HEK293 (cell line): ENCODE data around the gene WDFY2.

Experiments
- BCL11A ChIP-seq: fragments of 450-650 bp; formaldehyde crosslinking; IDR thresholded peaks from 2 replicates; pipeline ENCODE4 v1.5.1; 2016; ENCODE audit warnings: low read depth, missing biosample characterization, missing genetic modification characterization
- KLF16 ChIP-seq: fragments of 450-650 bp; formaldehyde crosslinking; IDR thresholded peaks from 2 replicates; pipeline ENCODE4 v1.5.1; 2017; ENCODE audit warnings: missing biosample characterization, missing genetic modification characterization
- PRDM6 ChIP-seq: fragments of 450-650 bp; formaldehyde crosslinking; IDR thresholded peaks from 2 replicates; pipeline ENCODE4 v1.5.1; 2017; ENCODE audit warnings: missing biosample characterization, missing genetic modification characterization
- REST ChIP-seq: fragments of 450-650 bp; formaldehyde crosslinking; IDR thresholded peaks from 2 replicates; pipeline ENCODE4 v1.5.1; 2016; ENCODE audit warnings: missing biosample characterization, missing genetic modification characterization
- ZNF585B ChIP-seq: fragments of 450-650 bp; formaldehyde crosslinking; IDR thresholded peaks from 2 replicates; pipeline ENCODE4 v1.5.1; 2016; ENCODE audit warnings: missing biosample characterization, missing genetic modification characterization
- ZNF610 ChIP-seq: fragments of 450-650 bp; formaldehyde crosslinking; IDR thresholded peaks from 2 replicates; pipeline ENCODE4 v1.5.1; 2016; ENCODE audit warnings: missing biosample characterization, missing genetic modification characterization, borderline replicate concordance
- ZNF701 ChIP-seq: fragments of 450-650 bp; formaldehyde crosslinking; IDR thresholded peaks from 2 replicates; pipeline ENCODE4 v1.5.1; 2016; ENCODE audit warnings: missing biosample characterization, missing genetic modification characterization
- ZNF747 ChIP-seq: fragments of 450-650 bp; formaldehyde crosslinking; IDR thresholded peaks from 2 replicates; pipeline ENCODE4 v1.5.1; 2016; ENCODE audit warnings: missing biosample characterization, missing genetic modification characterization
- ZNF76 ChIP-seq: fragments of 450-650 bp; formaldehyde crosslinking; IDR thresholded peaks from 2 replicates; pipeline ENCODE4; 2016; ENCODE audit warnings: low read depth, missing biosample characterization, missing genetic modification characterization, borderline replicate concordance
- TF ChIP-seq, protein P1 (sequence below): fragments of 450-650 bp; formaldehyde crosslinking; IDR thresholded peaks from 2 replicates; pipeline ENCODE4 v1.5.1; 2016; ENCODE audit warnings: missing biosample characterization, missing genetic modification characterization
- TF ChIP-seq, protein P2 (sequence below): fragments of 450-650 bp; formaldehyde crosslinking; conservative IDR thresholded peaks from 2 replicates; pipeline ENCODE4 v1.5.1; 2016; ENCODE audit warnings: low read depth, missing biosample characterization, missing genetic modification characterization
- TF ChIP-seq, protein P3 (sequence below): fragments of 450-650 bp; formaldehyde crosslinking; IDR thresholded peaks from 2 replicates; pipeline ENCODE4 v1.5.1; 2016; ENCODE audit warnings: missing biosample characterization, missing genetic modification characterization

- TF ChIP-seq ZNF701 (tag by site-specific recombination), result no peak
- TF ChIP-seq REST (tag by site-specific recombination), result no peak
- no peak for TF ChIP-seq ZNF747 (tag by site-specific recombination)
- TF ChIP-seq, protein P1, sequence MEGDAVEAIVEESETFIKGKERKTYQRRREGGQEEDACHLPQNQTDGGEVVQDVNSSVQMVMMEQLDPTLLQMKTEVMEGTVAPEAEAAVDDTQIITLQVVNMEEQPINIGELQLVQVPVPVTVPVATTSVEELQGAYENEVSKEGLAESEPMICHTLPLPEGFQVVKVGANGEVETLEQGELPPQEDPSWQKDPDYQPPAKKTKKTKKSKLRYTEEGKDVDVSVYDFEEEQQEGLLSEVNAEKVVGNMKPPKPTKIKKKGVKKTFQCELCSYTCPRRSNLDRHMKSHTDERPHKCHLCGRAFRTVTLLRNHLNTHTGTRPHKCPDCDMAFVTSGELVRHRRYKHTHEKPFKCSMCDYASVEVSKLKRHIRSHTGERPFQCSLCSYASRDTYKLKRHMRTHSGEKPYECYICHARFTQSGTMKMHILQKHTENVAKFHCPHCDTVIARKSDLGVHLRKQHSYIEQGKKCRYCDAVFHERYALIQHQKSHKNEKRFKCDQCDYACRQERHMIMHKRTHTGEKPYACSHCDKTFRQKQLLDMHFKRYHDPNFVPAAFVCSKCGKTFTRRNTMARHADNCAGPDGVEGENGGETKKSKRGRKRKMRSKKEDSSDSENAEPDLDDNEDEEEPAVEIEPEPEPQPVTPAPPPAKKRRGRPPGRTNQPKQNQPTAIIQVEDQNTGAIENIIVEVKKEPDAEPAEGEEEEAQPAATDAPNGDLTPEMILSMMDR (tag by site-specific recombination), result no peak
- TF ChIP-seq BCL11A (tag by site-specific recombination), result no peak
- TF ChIP-seq ZNF610 (tag by site-specific recombination), result no peak
- TF ChIP-seq, protein P2, sequence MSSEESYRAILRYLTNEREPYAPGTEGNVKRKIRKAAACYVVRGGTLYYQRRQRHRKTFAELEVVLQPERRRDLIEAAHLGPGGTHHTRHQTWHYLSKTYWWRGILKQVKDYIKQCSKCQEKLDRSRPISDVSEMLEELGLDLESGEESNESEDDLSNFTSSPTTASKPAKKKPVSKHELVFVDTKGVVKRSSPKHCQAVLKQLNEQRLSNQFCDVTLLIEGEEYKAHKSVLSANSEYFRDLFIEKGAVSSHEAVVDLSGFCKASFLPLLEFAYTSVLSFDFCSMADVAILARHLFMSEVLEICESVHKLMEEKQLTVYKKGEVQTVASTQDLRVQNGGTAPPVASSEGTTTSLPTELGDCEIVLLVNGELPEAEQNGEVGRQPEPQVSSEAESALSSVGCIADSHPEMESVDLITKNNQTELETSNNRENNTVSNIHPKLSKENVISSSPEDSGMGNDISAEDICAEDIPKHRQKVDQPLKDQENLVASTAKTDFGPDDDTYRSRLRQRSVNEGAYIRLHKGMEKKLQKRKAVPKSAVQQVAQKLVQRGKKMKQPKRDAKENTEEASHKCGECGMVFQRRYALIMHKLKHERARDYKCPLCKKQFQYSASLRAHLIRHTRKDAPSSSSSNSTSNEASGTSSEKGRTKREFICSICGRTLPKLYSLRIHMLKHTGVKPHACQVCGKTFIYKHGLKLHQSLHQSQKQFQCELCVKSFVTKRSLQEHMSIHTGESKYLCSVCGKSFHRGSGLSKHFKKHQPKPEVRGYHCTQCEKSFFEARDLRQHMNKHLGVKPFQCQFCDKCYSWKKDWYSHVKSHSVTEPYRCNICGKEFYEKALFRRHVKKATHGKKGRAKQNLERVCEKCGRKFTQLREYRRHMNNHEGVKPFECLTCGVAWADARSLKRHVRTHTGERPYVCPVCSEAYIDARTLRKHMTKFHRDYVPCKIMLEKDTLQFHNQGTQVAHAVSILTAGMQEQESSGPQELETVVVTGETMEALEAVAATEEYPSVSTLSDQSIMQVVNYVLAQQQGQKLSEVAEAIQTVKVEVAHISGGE, result no peak
- no peak for TF ChIP-seq ZNF76 (tag by site-specific recombination)
- TF ChIP-seq, protein P3, sequence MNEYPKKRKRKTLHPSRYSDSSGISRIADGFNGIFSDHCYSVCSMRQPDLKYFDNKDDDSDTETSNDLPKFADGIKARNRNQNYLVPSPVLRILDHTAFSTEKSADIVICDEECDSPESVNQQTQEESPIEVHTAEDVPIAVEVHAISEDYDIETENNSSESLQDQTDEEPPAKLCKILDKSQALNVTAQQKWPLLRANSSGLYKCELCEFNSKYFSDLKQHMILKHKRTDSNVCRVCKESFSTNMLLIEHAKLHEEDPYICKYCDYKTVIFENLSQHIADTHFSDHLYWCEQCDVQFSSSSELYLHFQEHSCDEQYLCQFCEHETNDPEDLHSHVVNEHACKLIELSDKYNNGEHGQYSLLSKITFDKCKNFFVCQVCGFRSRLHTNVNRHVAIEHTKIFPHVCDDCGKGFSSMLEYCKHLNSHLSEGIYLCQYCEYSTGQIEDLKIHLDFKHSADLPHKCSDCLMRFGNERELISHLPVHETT, result no peak
- no peak for TF ChIP-seq KLF16 (tag by site-specific recombination)
- TF ChIP-seq ZNF585B (tag by site-specific recombination), result no peak
- TF ChIP-seq PRDM6 (tag by site-specific recombination), result no peak
Observed at GRCh38 chr13:51763486-51763885, 179.2 kb downstream of the WDFY2 start.
